ELR (cell line): ENCODE data around the gene MAML3.

ENCODE experiments used
- DNase-seq: peaks from one replicate; pipeline ENCODE4 v3.0.0-alpha.2; 2015; ENCODE audit warnings: low read depth

Gene MAML3

GRCh38 chr4:139809757-139810140 lies 344.2 kb downstream of the MAML3 start:
- no peak for DNase-seq

GRCh38 chr4:139808808-139809756 lies 344.9 kb downstream of the MAML3 start:
- DNase-seq = no peak

GRCh38 chr4:139808381-139808807 lies 345.6 kb downstream of the MAML3 start:
- DNase-seq = no peak

GRCh38 chr4:139807483-139807882 lies 346.5 kb downstream of the MAML3 start:
- DNase-seq = no peak

- DNase-seq = no peak
Observed at GRCh38 chr4:139806929-139807328, 347.1 kb downstream of the MAML3 start.

GRCh38 chr4:139802931-139803330 lies 351.1 kb downstream of the MAML3 start:
- no peak for DNase-seq

- no peak for DNase-seq
Observed at GRCh38 chr4:139802488-139802887, 351.5 kb downstream of the MAML3 start.

- DNase-seq = no peak
Observed at GRCh38 chr4:139801895-139802294, 352.1 kb downstream of the MAML3 start.

- DNase-seq = no peak
Observed at GRCh38 chr4:139800082-139800481, 353.9 kb downstream of the MAML3 start.

- no peak for DNase-seq
Observed at GRCh38 chr4:139799615-139800014, 354.4 kb downstream of the MAML3 start.

GRCh38 chr4:139798456-139798855 lies 355.5 kb downstream of the MAML3 start:
- DNase-seq = no peak

- no peak for DNase-seq
Observed at GRCh38 chr4:139797287-139797686, 356.7 kb downstream of the MAML3 start.

- DNase-seq = no peak
Observed at GRCh38 chr4:139795527-139796314, 358.3 kb downstream of the MAML3 start.

GRCh38 chr4:139794158-139794954 lies 359.6 kb downstream of the MAML3 start:
- no peak for DNase-seq

- no peak for DNase-seq
Observed at GRCh38 chr4:139791681-139792080, 362.3 kb downstream of the MAML3 start.

GRCh38 chr4:139790291-139790690 lies 363.7 kb downstream of the MAML3 start:
- DNase-seq = no peak

- no peak for DNase-seq
Observed at GRCh38 chr4:139789096-139789654, 364.8 kb downstream of the MAML3 start.

- DNase-seq = no peak
Observed at GRCh38 chr4:139786494-139787354, 367.3 kb downstream of the MAML3 start.

- DNase-seq = no peak
Observed at GRCh38 chr4:139785356-139785755, 368.6 kb downstream of the MAML3 start.

- no peak for DNase-seq
Observed at GRCh38 chr4:139783741-139784484, 370.1 kb downstream of the MAML3 start.
